K562 (cell line): ENCODE data around the gene SIGLEC9.

ENCODE experiments used
- CTCF ChIP-seq, 3 experiments: IDR thresholded peaks in 2 of 3; conservative IDR thresholded peaks in 1 of 3; 2 replicates each; pipeline ENCODE4 v1.5.1; 2011 to 2012; ENCODE audit warnings: low read length in 3 of 3, mild to moderate bottlenecking in 3 of 3, control low read depth in 2 of 3, improper control_type of control experiment in 1 of 3, inconsistent platforms in 1 of 3, low read depth in 1 of 3, mixed read lengths in 1 of 3, moderate library complexity in 1 of 3; ENCODE audit not compliant: insufficient read depth in 2 of 3
- HMGXB4 ChIP-seq: sonication (generic); formaldehyde crosslinking; IDR thresholded peaks from 2 replicates; pipeline ENCODE4 v1.8.1; 2023; ENCODE audit warnings: mild to moderate bottlenecking, missing genetic modification reagents
- SMARCA5 ChIP-seq: fragments of 450-650 bp; IDR thresholded peaks from 2 replicates; pipeline ENCODE4 v1.6.1; 2016
- ZNF146 ChIP-seq: IDR thresholded peaks from one replicate; pipeline ENCODE4 v1.6.1; 2018; ENCODE audit warnings: missing compliant biosample characterization; ENCODE audit not compliant: unreplicated experiment
- ZNF707 ChIP-seq: fragments of 250-450 bp; sonication (Bioruptor Pico); conservative IDR thresholded peaks from 2 replicates; pipeline ENCODE4 v1.8.0; 2022; ENCODE audit warnings: inconsistent platforms, mild to moderate bottlenecking, moderate library complexity

GRCh38 chr19:51097796-51098195, 26.9 kb upstream of the SIGLEC9 start:
- TF ChIP-seq HMGXB4 (CRISPR knock-in tag) (no peak), CTCF (IDR thresholded peaks at IDR 0.05 in 2 of 3, conservative IDR thresholded peaks at IDR 0.05 in 1 of 3; ENCODE audit: insufficient read depth in 2 of 3, low read depth in 1 of 3, low read length in 3 of 3) (no peak), ZNF707 (CRISPR knock-in tag) (no peak), ZNF146 (CRISPR knock-in tag) (no peak), SMARCA5 (no peak)
